Stimulated activated CD4-positive, alpha-beta T cell treated with anti-CD3 and anti-CD28 coated beads, Interleukin-1b, Interleukin-23, amount 100 ng/mL, for 1 hour (primary cell): Measurements from ENCODE around the gene SYNGR2.
A peak's percentile ranks its signal among the peaks of the same experiment; 100 is the strongest.
"Not testable (repeated sequence)": the region's sequence is repeated elsewhere in the genome, so short reads cannot be mapped to it uniquely, and the experiment has no call there.

ENCODE experiments used
- DNase-seq, 2 donors: peaks; one replicate each; pipeline ENCODE4 v3.0.0-alpha.2; 2020; ENCODE audit warnings: low read depth in 2 of 2

The SYNGR2 gene

DNA sequence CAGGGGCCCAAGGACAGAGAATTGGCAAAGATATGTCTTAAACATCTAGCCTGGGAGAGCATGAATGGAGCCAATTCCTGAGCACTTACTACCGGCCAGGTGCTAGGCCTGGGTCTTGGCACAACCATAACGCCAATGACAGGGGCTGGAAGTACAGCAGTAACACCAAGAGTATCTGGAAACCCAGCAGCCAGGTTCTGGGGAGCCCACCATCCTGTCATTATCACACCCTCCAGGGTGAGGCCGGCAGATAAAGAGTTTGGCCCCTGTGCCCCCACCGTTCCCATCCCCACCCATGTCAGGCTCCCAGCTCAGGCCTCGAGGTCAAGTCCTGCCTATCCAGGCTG lies 38.3 kb upstream of the SYNGR2 start:
- no peak for DNase-seq

DNA sequence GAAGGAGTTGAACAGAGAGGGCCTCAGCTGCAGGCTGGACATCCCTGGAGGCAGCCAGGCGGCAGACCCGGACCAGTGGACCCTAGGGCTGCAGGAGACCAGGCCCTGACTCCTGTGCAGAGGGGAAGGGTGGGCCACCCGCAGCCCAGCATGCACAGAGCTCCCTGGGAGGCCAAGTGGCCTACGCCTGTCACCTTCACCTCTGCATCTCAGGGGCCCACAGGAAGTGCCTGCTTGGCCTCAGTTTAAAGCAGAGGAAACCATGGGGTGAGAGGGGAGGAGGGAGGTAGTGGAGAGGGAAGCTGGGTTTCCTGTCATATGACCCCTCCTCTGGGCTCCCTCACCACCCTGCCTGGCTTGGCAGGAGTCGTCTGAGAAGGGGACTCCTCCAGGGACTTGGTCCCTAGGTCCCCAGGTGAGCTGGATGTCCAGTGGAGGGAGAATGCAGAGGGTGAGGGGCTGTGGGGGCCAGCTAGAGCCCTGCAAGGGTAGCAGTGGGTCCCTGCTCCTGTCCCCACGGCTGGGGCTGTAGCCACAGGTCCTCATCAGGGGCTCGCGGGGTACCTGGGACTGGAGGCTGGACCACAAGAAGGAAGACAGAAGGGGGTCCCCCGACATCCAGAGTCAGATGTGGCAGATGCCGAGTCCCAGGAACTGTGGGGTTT lies 37.8 kb upstream of the SYNGR2 start, which contains the start of gene TMC8:
Gene TMC8 (plus strand): TSS at position 335 of the 665 bp plus-strand sequence. CDS start 818 bp downstream, outside the sequence.
- DNase-seq = no peak

DNA sequence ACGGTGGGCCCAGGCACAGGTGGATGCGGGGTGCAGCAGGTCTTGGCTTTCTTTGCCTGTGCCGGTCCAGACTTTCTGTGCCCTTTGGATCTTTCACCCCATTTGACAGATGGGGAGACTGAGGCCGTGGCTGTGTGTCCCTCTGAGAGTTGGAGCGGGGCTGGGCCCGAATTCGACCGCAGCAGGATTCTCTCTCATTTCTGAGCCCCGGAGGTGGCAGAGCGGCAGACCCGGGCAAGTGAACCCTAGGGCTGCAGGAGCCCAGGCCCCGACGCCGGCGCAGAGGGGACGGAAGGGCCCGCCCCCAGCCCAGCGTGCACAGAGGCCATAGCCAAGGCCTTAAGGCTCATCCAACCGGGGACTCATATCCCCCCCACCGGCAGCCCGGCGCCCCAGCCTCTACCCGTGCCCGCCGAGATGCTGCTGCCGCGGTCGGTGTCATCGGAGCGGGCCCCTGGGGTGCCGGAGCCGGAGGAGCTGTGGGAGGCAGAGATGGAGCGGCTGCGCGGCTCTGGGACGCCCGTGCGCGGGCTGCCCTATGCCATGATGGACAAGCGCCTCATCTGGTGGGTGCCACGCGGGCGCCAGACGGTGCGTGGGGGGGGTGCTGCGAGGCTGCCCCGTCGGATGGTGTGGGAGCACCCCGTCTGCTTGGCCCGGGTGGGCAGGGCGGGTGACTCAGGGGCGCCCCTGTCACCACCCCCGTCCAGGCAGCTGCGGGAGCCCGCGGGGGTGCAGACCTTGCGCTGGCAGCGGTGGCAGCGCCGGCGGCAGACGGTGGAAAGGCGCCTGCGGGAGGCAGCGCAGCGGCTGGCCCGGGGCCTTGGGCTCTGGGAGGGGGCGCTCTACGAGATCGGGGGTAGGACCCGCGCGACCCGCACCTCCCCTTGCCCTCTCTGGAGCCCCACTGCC lies 37.0 kb upstream of the SYNGR2 start:
- no peak for DNase-seq

DNA sequence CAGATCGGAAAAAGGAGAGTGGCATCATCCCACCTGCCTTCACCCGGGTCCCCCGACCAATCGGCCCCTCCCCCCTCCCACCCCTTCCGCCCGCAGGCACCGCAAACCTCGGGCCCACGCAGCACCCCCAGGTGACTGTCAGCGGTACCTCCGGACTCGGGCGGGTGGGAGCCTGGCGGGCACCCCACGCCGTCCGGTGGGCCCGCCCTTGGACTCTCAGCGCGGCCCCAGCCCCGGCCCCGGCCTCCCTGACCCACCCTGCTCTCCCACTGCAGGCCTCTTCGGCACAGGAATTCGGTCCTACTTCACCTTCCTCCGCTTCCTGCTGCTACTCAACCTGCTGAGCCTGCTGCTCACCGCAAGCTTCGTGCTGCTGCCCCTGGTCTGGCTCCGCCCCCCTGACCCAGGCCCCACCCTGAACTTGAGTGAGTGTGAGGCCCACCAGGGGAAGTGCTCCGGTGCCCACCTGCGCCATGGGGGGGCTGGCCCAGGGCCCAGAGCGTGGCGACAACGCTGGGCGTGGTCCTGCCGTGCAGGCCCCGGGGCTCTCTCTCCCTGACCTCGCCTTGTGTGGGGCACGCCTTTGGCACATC lies 36.2 kb upstream of the SYNGR2 start:
- no peak for DNase-seq

DNA sequence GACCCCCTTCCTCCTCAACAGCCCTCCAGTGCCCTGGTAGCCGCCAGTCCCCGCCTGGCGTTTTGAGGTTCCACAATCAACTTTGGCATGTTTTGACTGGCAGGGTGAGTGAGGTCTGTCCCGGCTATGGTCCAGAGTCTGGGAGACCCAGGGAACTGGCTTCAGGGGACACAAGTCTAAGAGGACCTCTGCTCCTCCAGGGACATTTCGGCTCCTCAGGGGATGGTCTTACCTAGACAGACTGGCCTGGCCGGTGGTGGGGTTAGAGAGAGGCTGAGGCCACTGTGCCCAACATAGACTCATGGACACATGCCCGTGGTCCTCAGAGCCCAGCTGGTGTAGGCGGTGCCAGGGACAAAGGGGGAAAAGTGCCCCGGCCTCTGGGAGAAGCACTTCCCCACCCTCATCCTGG lies 35.6 kb upstream of the SYNGR2 start:
- no peak for DNase-seq

DNA sequence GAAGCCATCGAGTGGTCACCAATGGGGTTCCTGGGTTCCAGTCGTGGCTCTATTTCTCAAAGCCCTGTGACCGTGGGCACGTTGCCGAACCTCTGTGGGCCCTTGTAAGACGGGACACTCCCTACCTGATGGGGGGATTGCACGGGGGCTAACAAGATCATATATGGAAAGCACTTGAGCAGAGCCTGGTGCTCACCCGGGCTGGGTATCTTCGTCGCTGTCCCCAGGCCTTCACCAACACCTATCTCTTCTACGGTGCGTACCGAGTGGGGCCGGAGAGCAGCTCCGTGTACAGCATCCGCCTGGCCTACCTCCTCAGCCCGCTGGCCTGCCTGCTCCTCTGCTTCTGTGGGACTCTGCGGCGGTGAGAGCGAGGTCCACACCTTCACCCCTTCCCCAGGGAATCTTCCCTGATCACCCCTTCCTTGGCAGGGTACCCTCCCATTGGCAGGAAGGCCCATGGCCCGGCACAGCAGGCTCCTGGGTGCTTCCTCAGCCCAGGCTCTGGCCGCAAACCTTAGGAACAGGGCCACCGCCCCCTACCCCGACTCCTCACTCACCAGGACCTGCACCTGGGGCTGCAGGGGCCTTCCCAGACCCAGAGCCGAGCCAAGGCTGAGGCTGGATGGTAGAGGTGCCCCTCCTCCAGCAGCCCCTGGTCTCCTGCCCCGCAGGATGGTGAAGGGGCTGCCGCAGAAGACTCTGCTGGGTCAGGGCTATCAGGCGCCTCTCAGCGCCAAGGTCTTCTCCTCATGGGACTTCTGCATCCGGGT lies 35.0 kb upstream of the SYNGR2 start:
- DNase-seq = no peak

DNA sequence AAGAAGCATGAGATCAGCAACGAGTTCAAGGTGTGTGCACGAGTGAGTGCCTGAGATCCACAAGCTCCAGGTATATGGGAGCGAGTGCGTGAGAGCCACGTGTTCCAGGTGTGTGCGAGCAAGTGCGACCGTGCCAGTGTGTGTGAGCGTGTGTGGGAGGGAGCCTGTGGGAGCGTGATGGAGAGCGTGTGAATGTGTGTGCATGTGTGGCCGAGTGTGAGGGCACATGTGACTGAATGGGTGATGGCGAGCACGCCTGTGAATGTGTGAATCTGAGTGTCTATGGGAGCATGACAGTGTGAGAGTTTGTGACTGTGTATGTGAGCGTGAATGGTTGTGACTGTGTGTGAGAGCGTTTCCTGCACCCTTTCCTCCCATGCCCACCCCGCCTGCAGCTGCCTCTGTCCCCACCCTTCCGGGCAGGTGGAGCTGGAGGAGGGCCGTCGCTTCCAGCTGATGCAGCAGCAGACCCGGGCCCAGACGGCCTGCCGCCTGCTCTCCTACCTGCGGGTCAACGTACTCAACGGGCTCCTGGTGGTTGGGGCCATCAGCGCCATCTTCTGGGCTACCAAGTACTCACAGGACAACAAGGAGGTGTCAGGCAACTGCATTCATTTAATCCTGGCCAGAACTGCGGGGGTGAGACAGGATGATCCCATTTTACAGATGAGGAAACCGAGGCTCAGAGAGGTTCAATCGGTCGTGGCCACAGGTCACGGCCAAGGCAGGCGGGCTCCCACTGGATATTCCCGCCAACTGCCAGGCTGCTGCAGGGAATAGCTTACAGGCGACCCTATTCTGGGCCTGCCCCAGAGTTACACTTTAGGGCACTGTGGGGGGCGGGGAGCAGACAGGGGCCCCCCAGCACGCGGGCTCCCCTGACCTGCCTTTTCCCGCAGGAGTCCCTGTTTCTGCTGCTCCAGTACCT lies 34.1 kb upstream of the SYNGR2 start:
- peak in 1 of 2 donors; percentile 62 for DNase-seq

DNA sequence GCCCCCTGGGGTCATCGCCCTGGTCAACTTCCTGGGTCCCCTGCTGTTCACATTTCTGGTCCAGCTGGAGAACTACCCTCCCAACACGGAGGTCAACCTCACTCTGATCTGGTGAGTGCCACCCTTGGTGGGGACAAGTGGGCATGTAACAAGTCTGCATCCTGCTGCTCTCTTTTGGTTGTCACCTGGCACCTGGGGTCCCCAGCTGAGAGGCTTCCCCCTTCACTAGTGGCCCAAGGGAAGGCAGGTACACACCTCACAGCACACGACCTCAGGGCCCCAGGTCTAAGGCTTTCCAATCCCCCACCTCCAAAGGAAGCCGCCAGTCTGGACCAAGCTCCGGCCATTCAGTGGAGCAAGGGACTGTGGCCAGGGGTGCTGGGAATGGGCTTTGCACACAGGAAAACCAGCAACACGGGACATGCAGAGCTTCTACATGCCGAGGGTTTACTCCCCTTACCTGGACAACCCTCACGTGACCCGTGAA lies 33.4 kb upstream of the SYNGR2 start:
- no peak for DNase-seq

DNA sequence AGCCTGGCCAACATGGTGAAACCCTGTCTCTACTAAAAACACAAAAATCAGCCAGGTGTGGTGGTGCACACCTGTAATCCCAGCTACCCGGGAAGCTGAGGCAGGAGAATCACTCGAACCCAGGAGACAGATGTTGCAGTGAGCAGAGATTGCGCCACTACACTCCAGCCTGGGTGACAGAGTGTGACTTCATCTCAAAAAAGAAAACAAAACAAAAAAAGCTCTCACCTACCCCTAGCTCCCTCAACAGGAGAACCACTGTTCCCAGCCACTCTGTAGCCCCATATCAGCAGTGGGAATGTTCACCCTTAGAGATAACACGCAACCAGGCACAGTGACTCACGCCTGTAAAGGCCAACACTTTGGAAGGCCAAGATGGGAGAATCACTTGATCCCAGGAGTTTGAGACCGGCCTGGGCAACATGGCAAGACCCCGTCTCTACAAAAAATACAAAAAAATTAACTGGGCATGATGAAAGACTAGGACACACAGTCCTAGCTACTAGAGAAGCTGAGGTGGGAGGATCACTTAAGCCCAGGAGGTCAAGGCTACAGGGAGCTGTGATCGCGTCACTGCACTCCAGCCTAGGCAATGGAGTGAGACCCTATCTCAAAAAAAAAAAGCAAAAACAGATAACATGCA lies 32.4 kb upstream of the SYNGR2 start:
- no peak for DNase-seq

DNA sequence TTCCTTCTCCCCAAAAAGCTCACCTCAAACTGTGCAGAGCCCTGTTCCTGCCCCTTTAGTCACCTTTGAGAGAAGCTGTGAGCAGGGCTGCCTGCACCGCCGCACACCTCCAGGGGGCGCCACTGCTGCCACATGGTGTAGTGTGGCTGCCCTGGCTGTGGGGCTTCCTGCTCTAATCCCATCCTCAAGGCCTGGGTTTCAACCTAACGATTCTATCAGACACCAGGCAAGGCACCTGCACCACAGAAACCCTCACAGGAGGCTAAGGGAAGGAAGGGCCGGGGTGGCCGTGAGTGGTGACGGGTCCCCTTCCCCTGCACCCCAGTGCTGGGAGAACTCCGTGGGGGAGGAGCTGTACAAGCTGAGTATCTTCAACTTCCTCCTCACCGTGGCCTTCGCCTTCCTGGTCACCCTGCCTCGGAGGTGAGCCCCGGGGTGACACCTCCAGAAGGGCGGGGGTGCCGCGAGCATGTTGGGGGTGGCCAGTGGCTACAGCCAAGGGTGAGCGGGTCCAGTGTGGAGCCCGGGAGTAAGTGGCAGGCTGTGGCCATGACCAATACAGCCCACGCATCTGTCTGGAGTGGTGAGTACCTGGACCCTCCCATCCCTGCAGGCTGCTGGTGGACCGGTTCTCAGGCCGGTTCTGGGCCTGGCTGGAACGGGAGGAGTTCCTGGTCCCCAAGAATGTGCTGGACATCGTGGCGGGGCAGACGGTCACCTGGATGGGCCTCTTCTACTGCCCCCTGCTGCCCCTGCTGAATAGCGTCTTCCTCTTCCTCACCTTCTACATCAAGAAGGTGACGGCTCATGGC lies 30.8 kb upstream of the SYNGR2 start:
- DNase-seq = no peak

DNA sequence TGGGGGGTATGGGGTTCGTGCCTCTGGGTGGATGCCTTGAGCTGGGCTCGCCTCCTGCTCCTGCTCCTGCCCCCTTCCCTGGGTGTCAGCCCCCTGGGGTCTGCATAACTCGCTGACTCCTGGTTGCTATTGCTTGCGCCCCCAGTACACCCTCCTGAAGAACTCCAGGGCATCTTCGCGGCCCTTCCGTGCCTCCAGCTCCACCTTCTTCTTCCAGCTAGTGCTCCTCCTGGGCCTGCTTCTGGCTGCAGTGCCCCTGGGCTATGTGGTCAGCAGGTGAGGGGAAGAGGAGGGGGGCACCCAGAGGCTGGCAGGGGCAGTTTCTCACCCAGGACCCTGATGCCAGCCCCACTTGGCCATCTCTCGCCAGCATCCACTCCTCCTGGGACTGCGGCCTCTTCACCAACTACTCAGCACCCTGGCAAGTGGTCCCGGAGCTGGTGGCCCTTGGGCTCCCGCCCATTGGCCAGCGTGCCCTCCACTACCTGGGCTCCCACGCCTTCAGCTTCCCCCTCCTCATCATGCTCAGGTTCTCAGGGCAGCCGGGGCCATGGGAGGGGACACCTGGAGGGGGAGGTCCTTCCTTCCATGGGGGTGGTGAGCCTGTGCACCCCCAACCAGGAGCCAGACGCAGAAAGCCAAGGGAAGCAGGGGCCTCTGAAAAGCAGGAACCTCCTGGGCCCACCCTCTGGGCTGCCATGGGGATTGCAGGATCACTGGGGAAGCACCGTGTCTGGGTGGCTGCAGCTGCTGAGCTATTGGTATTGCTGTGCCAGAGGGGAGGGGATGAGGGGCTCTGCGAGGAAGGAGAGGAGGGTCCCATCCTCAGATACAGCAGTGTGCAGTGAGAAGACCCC lies 29.9 kb upstream of the SYNGR2 start:
- no peak for DNase-seq

DNA sequence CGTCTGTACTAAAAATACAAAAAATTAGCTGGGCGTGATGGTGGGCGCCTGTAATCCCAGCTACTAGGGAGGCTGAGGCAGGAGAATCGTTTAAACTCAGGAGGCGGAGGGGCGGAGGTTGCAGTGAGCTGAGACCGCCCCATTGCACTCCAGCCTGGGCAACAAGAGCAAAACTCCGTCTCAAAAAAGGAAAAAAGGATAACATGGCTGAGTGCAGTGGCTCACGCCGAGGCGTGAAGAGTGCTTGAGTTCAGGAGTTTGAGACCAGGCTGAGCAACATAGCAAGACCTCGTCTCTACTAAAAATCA lies 28.6 kb upstream of the SYNGR2 start:
- not testable (repeated sequence) for DNase-seq

DNA sequence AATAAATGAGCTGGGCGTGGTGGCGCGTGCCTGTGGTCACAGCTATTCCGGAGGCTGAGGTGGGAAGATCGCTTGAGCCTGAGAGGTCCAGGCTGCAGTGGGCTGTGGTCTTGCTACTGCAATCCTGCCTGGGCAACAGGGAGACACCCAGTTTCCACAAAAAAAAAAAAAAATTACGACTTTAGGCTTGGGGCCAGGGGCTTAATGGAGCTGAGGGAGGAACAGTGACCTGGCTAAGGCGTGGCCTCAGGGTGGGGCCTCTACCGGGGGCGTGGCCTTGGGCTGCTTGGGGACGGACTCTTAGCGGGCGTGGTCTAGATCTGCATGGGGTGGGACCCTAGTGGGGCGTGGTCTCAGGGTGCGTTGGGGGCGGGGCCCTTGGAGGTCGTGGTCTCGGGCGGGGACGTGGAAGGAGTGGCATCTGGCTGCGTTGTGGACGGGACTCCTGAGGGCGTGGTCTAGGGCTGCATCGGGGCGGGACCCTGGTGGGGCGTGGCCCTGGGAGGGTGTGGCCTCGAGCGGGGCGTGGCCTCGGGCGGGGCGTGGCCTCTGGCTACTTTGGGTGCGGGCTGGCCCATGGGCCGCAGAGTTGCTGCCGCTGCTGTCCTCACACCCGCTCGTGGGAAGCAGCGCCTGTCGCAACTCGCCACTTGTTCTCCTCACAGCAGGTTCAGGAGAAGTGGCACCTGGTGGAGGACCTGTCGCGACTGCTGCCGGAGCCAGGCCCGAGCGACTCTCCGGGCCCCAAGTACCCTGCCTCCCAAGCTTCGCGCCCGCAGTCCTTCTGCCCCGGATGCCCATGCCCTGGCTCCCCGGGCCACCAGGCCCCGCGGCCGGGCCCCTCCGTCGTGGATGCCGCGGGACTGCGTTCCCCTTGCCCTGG lies 28.0 kb upstream of the SYNGR2 start:
- peak; percentile 83 to 86 for DNase-seq

DNA sequence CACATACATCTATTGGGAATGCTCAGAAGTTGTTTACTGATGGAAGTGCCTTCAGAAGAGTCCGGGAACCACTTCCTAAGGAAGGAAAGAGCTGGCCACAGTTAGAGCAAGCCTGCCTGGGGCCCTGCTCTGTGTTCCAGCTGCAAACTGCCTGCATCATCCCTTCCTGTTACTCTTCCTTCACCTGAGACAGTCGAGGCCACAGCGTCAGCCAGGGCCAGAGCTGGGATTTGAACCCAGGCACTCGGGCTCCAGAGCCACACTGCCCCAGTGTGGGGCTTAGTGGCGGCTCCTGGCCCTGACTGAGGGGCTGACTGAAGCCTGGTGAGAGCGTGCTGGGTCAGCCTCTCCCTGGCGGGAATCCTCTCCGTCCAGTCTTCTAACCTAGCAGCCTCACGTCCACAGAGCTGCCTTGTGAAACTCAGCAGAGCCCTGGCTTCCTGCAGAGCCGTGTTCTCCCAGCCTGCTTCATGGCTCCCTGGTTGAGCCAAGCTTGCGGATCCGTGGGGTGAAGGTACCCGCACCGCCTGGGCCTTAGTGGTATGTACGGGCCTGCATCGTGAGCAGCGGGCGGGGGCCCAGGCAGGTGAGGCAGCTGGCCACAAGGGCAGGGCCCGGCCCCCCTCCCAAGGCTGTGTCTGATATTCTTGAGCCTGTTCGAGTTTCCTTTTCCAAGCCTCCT lies 26.8 kb upstream of the SYNGR2 start:
- no peak for DNase-seq

DNA sequence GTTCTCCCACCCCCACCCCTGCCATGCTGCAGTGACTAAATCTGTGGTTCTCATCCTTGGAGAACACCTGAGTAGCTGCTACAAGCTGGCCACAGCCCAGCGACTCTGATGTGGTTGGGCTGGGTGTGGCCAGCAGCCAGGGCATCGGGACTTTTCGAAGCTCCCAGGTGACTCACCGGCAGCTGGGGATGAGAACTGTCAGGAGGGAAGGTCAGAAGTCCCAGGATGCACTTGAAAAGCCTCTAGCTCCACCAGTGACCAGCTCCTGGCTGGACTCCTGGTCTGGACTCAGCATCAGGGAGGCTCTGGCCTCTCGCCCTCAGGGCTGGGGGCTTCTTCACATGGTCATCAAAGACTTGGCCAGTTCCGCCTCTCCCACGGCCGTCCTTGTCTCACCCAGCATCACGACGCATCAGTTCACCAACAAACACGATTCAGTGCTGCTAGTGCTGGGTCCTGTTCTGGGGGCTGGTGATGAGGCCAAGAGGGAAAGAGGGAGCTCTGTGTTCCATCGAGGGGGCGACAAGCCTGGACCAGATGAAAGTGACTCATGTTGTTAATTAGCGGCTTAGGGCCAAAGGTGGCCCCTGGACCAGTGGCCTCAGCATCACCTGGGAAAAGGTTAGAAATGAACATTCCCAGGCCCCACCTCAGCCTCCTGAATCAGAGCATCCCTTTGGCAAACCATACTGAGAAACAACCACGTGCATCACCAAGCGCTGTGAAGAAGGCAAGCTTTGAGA lies 26.1 kb upstream of the SYNGR2 start:
- DNase-seq = no peak
